Measurements from ENCODE around the gene TNFRSF6B.

Gene TNFRSF6B

DNA sequence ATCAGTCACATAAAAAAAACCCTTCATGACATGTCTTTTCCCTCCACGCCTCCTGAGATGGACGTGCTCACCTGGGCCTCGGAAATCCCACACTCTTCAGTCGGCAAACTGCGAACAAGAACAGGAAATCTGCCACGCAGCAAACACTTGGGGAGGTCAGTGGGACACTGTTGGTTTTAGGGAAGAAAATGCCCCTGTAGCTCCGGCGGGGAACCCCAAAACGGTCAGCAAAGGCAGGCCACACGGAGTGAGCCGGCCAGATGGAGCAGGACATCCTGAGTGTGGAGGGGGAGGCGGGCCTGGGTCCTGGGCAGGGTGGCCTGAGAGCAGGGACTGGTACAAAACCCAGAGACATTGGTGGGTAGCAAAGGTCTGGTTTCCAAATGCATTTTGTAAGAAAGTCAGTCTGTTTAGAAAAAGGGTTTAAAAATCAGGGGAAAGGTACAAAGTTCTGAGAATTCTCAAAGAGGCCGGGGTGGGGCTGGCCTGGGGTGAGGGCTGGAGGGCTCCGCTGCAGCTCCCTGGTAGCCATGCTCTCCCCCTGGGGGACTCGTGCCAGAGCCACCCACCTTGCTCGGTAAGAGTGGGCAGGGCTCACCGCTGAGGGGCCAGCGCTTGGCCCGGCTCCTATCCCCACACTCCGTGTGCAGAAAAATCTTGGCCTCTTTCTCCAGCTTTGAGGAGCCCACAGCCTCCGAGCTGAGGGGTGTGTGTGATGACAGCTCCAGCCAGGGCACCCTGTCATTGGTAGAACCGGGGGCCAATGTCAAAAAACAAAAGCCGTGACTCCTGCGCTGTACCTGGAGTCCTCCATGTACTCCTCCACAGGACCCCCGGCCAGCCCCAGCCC is 48.3 kb downstream of the TNFRSF6B start:
- Histone ChIP-seq H3K27ac (replicated peaks) (no peak overlapping the region), H3K27me3 (ENCODE audit: insufficient read depth, poor library complexity, severe bottlenecking) (no peaks in the 10 kb centered on the region), H3K4me3 (replicated peaks; ENCODE audit: insufficient read depth, low read length) (no peak overlapping the region)
- no peak for DNase-seq (ENCODE audit: low read depth in 1 of 2, low spot score in 1 of 2)
- TF ChIP-seq GABPA (IDR thresholded peaks at IDR 0.05; ENCODE audit: low read depth) (no peak), REST (IDR thresholded peaks at IDR 0.05; ENCODE audit: insufficient replicate concordance, low read depth) (no peak), POLR2AphosphoS5 (IDR thresholded peaks at IDR 0.05; ENCODE audit: low read depth) (no peak), SPI1 (IDR thresholded peaks at IDR 0.05; ENCODE audit: borderline replicate concordance, low read depth) (no peak)
- TF ChIP-seq, protein P1, sequence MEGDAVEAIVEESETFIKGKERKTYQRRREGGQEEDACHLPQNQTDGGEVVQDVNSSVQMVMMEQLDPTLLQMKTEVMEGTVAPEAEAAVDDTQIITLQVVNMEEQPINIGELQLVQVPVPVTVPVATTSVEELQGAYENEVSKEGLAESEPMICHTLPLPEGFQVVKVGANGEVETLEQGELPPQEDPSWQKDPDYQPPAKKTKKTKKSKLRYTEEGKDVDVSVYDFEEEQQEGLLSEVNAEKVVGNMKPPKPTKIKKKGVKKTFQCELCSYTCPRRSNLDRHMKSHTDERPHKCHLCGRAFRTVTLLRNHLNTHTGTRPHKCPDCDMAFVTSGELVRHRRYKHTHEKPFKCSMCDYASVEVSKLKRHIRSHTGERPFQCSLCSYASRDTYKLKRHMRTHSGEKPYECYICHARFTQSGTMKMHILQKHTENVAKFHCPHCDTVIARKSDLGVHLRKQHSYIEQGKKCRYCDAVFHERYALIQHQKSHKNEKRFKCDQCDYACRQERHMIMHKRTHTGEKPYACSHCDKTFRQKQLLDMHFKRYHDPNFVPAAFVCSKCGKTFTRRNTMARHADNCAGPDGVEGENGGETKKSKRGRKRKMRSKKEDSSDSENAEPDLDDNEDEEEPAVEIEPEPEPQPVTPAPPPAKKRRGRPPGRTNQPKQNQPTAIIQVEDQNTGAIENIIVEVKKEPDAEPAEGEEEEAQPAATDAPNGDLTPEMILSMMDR (IDR thresholded peaks at IDR 0.05; ENCODE audit: insufficient read depth, low read length) = no peak

- Histone ChIP-seq H3K4me3 (replicated peaks; ENCODE audit: insufficient read depth, low read length) (no peak overlapping the region), H3K27me3 (ENCODE audit: insufficient read depth, poor library complexity, severe bottlenecking) (no peaks in the 10 kb centered on the region), H3K27ac (replicated peaks) (no peak overlapping the region)
- no peak for DNase-seq (ENCODE audit: low read depth in 1 of 2, low spot score in 1 of 2)
- no peak for TF ChIP-seq SPI1 (IDR thresholded peaks at IDR 0.05; ENCODE audit: borderline replicate concordance, low read depth)
- TF ChIP-seq GABPA (IDR thresholded peaks at IDR 0.05; ENCODE audit: low read depth) = no peak
These were observed 49.0 kb downstream of the TNFRSF6B start for GRCh38 chr20:63745424-63745805.

GRCh38 chr20:63745961-63746731 is 49.7 kb downstream of the TNFRSF6B start:
- Histone ChIP-seq H3K4me3 (replicated peaks; ENCODE audit: insufficient read depth, low read length) (no peak overlapping the region), H3K27ac (replicated peaks) (no peak overlapping the region), H3K27me3 (ENCODE audit: insufficient read depth, poor library complexity, severe bottlenecking) (no peaks in the 10 kb centered on the region)
- TF ChIP-seq, protein P1 (IDR thresholded peaks at IDR 0.05; ENCODE audit: insufficient read depth, low read length) = no peak
- TF ChIP-seq SPI1 (IDR thresholded peaks at IDR 0.05; ENCODE audit: borderline replicate concordance, low read depth) (no peak), REST (IDR thresholded peaks at IDR 0.05; ENCODE audit: insufficient replicate concordance, low read depth) (no peak), POLR2AphosphoS5 (IDR thresholded peaks at IDR 0.05; ENCODE audit: low read depth) (no peak), GABPA (IDR thresholded peaks at IDR 0.05; ENCODE audit: low read depth) (no peak)
- DNase-seq (ENCODE audit: low read depth in 1 of 2, low spot score in 1 of 2) = no peak

DNA sequence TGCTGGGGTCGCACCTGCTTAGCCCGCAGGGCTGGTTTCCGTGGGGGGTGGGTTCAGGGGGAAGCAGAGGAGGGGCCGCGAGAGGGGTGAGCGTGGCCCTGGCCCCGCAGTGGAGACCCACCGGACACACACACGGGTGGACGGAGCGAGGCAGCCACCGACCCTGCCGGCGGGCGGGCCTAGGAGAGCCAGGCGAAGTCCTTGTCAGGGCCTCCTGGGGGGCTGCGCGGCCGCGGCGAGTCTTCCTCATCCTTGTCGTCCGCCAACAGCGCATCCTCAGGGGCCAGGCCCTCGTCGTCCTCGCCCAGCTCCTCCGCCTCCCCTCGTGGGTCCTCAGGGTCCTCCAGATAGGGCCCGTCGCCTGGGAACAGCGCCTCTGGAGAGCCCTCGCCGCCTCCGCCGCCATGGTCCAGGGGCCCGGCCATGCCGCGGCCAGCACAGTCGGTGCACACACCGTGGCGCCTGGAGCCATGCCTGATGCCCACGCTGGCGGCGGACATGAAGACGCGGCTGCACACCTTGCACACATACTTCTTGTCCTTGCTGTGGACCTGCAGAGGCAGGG is 50.4 kb downstream of the TNFRSF6B start:
- H3K27ac ChIP-seq (replicated peaks) = no peak overlapping the region
- DNase-seq (ENCODE audit: low read depth in 1 of 2, low spot score in 1 of 2) = no peak
- TF ChIP-seq POLR2AphosphoS5 (IDR thresholded peaks at IDR 0.05; ENCODE audit: low read depth) = no peak
- TF ChIP-seq, protein P1 (IDR thresholded peaks at IDR 0.05; ENCODE audit: insufficient read depth, low read length) = no peak
- TF ChIP-seq GABPA (IDR thresholded peaks at IDR 0.05; ENCODE audit: low read depth) = no peak
- no peak for TF ChIP-seq SPI1 (IDR thresholded peaks at IDR 0.05; ENCODE audit: borderline replicate concordance, low read depth)
- TF ChIP-seq REST (IDR thresholded peaks at IDR 0.05; ENCODE audit: insufficient replicate concordance, low read depth) = no peak
- no peaks in the 10 kb centered on the region for H3K27me3 ChIP-seq (ENCODE audit: insufficient read depth, poor library complexity, severe bottlenecking)
- no peak overlapping the region for H3K4me3 ChIP-seq (replicated peaks; ENCODE audit: insufficient read depth, low read length)
